A549 (cell line): Measurements from ENCODE around the gene AGBL4. TPM values are rescaled to one million over a fixed set of nuclear protein-coding genes. Genes with fewer than 3 reads are reported as not detected.

Source experiments
- ATAC-seq, 2 experiments: fragments of 200-7000 bp in 1 of 2; fragments of >200 bp in 1 of 2; cut with Nextera tagmentation in 1 of 2; cut with Tn5 transposase in 1 of 2; 3 replicates each; pipeline versions ENCODE4 v1.8.0 to v1.9.1; 2018 to 2020; ENCODE audit warnings: mild to moderate bottlenecking in 1 of 2, moderate library complexity in 1 of 2
- CTCF ChIA-PET: fragments of 300-600 bp; sonication (Branson Sonifier 250); formaldehyde crosslinking; extraction: SDS; loops from one replicate; lab custom pipeline; 2021; ENCODE audit warnings: antibody characterized with exemption, inconsistent platforms; lab: Yijun Ruan, JAX
- POLR2A ChIA-PET: fragments of 350-600 bp; formaldehyde crosslinking; extraction: SDS; loops from one replicate; lab custom pipeline; 2021; ENCODE audit warnings: antibody characterized with exemption, inconsistent platforms; lab: Yijun Ruan, JAX
- DNase-seq, 2 experiments: peaks; one replicate each; pipeline versions ENCODE4 v3.0.0 to v3.0.0-alpha.2; 2011 to 2016; ENCODE audit warnings: low read depth in 1 of 2, low spot score in 1 of 2
- FAIRE-seq: peaks from 2 replicates; lab custom pipeline; 2011; peaks lifted over from hg19 to GRCh38; lab: Jason Lieb, UNC
- H3K27ac ChIP-seq, 2 experiments: fragments of >200 bp; sonication (Bioruptor Twin); formaldehyde crosslinking; 3 replicates each; pipeline ENCODE4 v1.5.1; 2016 to 2017
- H3K4me1 ChIP-seq: fragments of >200 bp; sonication (Bioruptor Twin); formaldehyde crosslinking; 3 replicates; pipeline ENCODE4 v1.6.1; 2016
- H3K4me2 ChIP-seq: fragments of >200 bp; sonication (Bioruptor Twin); formaldehyde crosslinking; 3 replicates; pipeline ENCODE4 v1.6.1; 2016
- H3K4me3 ChIP-seq: fragments of >200 bp; sonication (Bioruptor Twin); formaldehyde crosslinking; 3 replicates; pipeline ENCODE4 v1.5.1; 2016
- H3K9me3 ChIP-seq: fragments of >200 bp; sonication (Bioruptor Twin); formaldehyde crosslinking; 3 replicates; pipeline ENCODE4 v1.6.1; 2016
- BHLHE40 ChIP-seq: IDR thresholded peaks from 2 replicates; pipeline ENCODE4 v1.6.1; 2012; ENCODE audit warnings: low read depth, low read length, inconsistent platforms
- CHD2 ChIP-seq: fragments of 150-350 bp; IDR thresholded peaks from 2 replicates; pipeline ENCODE4 v1.6.1; 2014; ENCODE audit warnings: low read length; ENCODE audit not compliant: partially characterized antibody
- EHF ChIP-seq: fragments of 250-450 bp; sonication (Bioruptor Pico); IDR thresholded peaks from 2 replicates; pipeline ENCODE4 v1.5.0; 2020; ENCODE audit warnings: mild to moderate bottlenecking
- EHMT2 ChIP-seq: fragments of 200-600 bp; sonication (generic); IDR thresholded peaks from 2 replicates; pipeline ENCODE4 v1.6.1; 2016; ENCODE audit warnings: antibody characterized with exemption, low read depth, mild to moderate bottlenecking, moderate library complexity
- EP300 ChIP-seq, 2 experiments: fragments of >200 bp; sonication (Bioruptor Twin); formaldehyde crosslinking; IDR thresholded peaks; 2 replicates in 1 of 2; 3 replicates in 1 of 2; pipeline ENCODE4 v1.6.1; 2016 to 2017
- ESRRA ChIP-seq: fragments of 150-350 bp; IDR thresholded peaks from 2 replicates; pipeline ENCODE4 v1.6.1; 2014; ENCODE audit warnings: mild to moderate bottlenecking, low read length, borderline replicate concordance
- FOSL2 ChIP-seq, 2 experiments: fragments of 450-650 bp in 1 of 2; fragments of >200 bp in 1 of 2; sonication (Bioruptor Twin) in 1 of 2; formaldehyde crosslinking; IDR thresholded peaks; 2 replicates each; pipeline versions ENCODE4 v1.5.0 to v1.6.1; 2016 to 2020; ENCODE audit warnings: mild to moderate bottlenecking in 1 of 2, moderate library complexity in 1 of 2
- HEYL ChIP-seq: fragments of 250-450 bp; sonication (Bioruptor Pico); IDR thresholded peaks from 2 replicates; pipeline ENCODE4 v1.8.0; 2021; ENCODE audit warnings: mild to moderate bottlenecking, moderate library complexity
- HOXA7 ChIP-seq: fragments of 250-450 bp; sonication (Bioruptor Pico); IDR thresholded peaks from 2 replicates; pipeline ENCODE4 v1.5.0; 2020; ENCODE audit warnings: mild to moderate bottlenecking, moderate library complexity
- HOXB5 ChIP-seq: fragments of 250-450 bp; sonication (Bioruptor Pico); IDR thresholded peaks from 2 replicates; pipeline ENCODE4 v1.5.0; 2020; ENCODE audit warnings: mild to moderate bottlenecking, moderate library complexity
- JUN ChIP-seq, 2 experiments: fragments of >200 bp; sonication (Bioruptor Twin); formaldehyde crosslinking; IDR thresholded peaks; 2 replicates in 1 of 2; 3 replicates in 1 of 2; pipeline ENCODE4 v1.6.1; 2016 to 2017
- JUNB ChIP-seq: fragments of >200 bp; sonication (Bioruptor Twin); formaldehyde crosslinking; IDR thresholded peaks from 2 replicates; pipeline ENCODE4 v1.6.1; 2016
- MAFK ChIP-seq: fragments of 450-650 bp; IDR thresholded peaks from 2 replicates; pipeline ENCODE4 v1.6.1; 2014; ENCODE audit not compliant: partially characterized antibody
- NPAS2 ChIP-seq: fragments of 250-450 bp; sonication (Bioruptor Pico); IDR thresholded peaks from 2 replicates; pipeline ENCODE4 v1.8.0; 2022; ENCODE audit warnings: mild to moderate bottlenecking, moderate library complexity, borderline replicate concordance
- RAD21 ChIP-seq, 2 experiments: fragments of >200 bp in 1 of 2; sonication (Bioruptor Twin) in 1 of 2; formaldehyde crosslinking in 1 of 2; IDR thresholded peaks in 1 of 2; conservative IDR thresholded peaks in 1 of 2; 2 replicates in 1 of 2; 3 replicates in 1 of 2; pipeline ENCODE4 v1.6.1; 2012 to 2018; ENCODE audit warnings: inconsistent platforms in 1 of 2
- RARB ChIP-seq: fragments of 250-450 bp; sonication (Bioruptor Pico); IDR thresholded peaks from 2 replicates; pipeline ENCODE4 v1.8.0; 2021; ENCODE audit warnings: mild to moderate bottlenecking, moderate library complexity
- RFX5 ChIP-seq: fragments of 450-650 bp; IDR thresholded peaks from 2 replicates; pipeline ENCODE4 v1.7.1; 2014; ENCODE audit warnings: antibody characterized with exemption, mild to moderate bottlenecking, moderate library complexity
- RNF2 ChIP-seq: fragments of 200-600 bp; sonication (generic); IDR thresholded peaks from 2 replicates; pipeline ENCODE4 v1.6.1; 2016; ENCODE audit warnings: low read depth, mild to moderate bottlenecking, antibody characterized with exemption, moderate library complexity, borderline replicate concordance
- SMC3 ChIP-seq: fragments of >200 bp; sonication (Bioruptor Twin); formaldehyde crosslinking; IDR thresholded peaks from 3 replicates; pipeline ENCODE4 v1.6.1; 2018; ENCODE audit warnings: inconsistent platforms
- TP53 ChIP-seq: fragments of 250-450 bp; sonication (Bioruptor Pico); IDR thresholded peaks from 2 replicates; pipeline ENCODE4 v1.5.0; 2021; ENCODE audit warnings: mild to moderate bottlenecking, moderate library complexity
- ZNF302 ChIP-seq: fragments of 250-450 bp; sonication (Bioruptor Pico); IDR thresholded peaks from 2 replicates; pipeline ENCODE4 v1.9.0; 2021; ENCODE audit warnings: inconsistent platforms, mild to moderate bottlenecking, moderate library complexity
- ZSCAN20 ChIP-seq: fragments of 250-450 bp; sonication (Bioruptor Pico); IDR thresholded peaks from 2 replicates; pipeline ENCODE4 v1.8.0; 2022; ENCODE audit warnings: mild to moderate bottlenecking, moderate library complexity
- WGBS: methylation state at CpG from one replicate; pipeline ENCODE4 v1.1.6; 2017; ENCODE audit errors: missing lambda C conversion rate; 5-methylcytosine and 5-hydroxymethylcytosine counted together
- polyA plus RNA-seq, 4 experiments: library from polyadenylated mRNA; depleted of rRNA in 3 of 4; stranded (reverse); fragments of >200 nt; fragmentation: RNase III in 1 of 4; extraction: RNeasy Plus Mini Kit Qiagen cat#74134 plus additional on column Dnase treatment in 1 of 4; gene quantifications; 2 replicates in 3 of 4; 3 replicates in 1 of 4; pipeline ENCODE4 v1.2.3, GENCODE V29; 2011 to 2017
- TF ChIP-seq, protein P1 (sequence below): IDR thresholded peaks from 2 replicates; pipeline ENCODE4 v1.6.1; 2012
- TF ChIP-seq, protein P2 (sequence below): fragments of 200-600 bp; sonication (generic); IDR thresholded peaks from 2 replicates; pipeline ENCODE4 v1.6.1; 2016; ENCODE audit warnings: antibody characterized with exemption, mild to moderate bottlenecking, moderate library complexity
- TF ChIP-seq, protein P3 (sequence below): fragments of >200 bp; sonication (Bioruptor Twin); formaldehyde crosslinking; IDR thresholded peaks from 3 replicates; pipeline ENCODE4 v1.5.1; 2016
- TF ChIP-seq, protein P4 (sequence below): fragments of 150-350 bp; IDR thresholded peaks from 2 replicates; pipeline ENCODE4 v1.6.1; 2014; ENCODE audit warnings: low read depth, mild to moderate bottlenecking, low read length

The AGBL4 gene
- polyA plus RNA-seq, 2 of the 4 experiments (the other 2 are of a cell fraction), result not detected

DNA sequence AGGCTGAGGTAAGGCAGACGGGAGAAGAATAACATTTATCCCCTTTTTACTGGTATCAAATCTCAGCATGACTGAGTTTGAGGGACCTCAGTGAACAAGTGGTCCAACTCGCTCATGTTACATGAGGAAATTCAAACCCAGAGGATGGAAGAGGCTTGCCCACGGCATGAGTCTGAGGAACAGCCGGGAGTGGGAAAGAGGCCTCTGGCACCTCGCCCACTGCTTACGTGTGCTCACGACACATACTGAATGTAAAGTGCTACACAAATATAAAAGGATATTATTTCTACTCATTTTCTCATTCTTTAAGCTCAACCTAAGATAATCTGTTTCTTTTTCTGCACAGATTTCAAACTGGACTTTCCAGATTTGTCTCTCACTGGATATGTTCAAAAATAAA lies 1261.8 kb downstream of the AGBL4 start:
- H3K9me3 ChIP-seq, result no peaks in the 10 kb centered on the region
- no peak for DNase-seq
- ATAC-seq, result no peak
- H3K27ac ChIP-seq, result no peak overlapping the region
- ChIA-PET POLR2A (no interaction called here), CTCF (no interaction called here)
- 50% methylated on average over 7 of the region's 7 CpGs for WGBS
- H3K4me1 ChIP-seq, result no peaks in the 10 kb centered on the region
- TF ChIP-seq ZSCAN20 (CRISPR knock-in tag) (no peak), EHMT2 (no peak), ZNF302 (no peak), RFX5 (no peak), JUNB (no peak), RARB (CRISPR knock-in tag) (no peak), JUN (IDR thresholded peaks at IDR 0.05) (no peak)
- TF ChIP-seq, protein P1, sequence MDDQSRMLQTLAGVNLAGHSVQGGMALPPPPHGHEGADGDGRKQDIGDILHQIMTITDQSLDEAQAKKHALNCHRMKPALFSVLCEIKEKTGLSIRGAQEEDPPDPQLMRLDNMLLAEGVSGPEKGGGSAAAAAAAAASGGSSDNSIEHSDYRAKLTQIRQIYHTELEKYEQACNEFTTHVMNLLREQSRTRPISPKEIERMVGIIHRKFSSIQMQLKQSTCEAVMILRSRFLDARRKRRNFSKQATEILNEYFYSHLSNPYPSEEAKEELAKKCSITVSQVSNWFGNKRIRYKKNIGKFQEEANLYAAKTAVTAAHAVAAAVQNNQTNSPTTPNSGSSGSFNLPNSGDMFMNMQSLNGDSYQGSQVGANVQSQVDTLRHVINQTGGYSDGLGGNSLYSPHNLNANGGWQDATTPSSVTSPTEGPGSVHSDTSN, result no peak
- TF ChIP-seq, protein P2, sequence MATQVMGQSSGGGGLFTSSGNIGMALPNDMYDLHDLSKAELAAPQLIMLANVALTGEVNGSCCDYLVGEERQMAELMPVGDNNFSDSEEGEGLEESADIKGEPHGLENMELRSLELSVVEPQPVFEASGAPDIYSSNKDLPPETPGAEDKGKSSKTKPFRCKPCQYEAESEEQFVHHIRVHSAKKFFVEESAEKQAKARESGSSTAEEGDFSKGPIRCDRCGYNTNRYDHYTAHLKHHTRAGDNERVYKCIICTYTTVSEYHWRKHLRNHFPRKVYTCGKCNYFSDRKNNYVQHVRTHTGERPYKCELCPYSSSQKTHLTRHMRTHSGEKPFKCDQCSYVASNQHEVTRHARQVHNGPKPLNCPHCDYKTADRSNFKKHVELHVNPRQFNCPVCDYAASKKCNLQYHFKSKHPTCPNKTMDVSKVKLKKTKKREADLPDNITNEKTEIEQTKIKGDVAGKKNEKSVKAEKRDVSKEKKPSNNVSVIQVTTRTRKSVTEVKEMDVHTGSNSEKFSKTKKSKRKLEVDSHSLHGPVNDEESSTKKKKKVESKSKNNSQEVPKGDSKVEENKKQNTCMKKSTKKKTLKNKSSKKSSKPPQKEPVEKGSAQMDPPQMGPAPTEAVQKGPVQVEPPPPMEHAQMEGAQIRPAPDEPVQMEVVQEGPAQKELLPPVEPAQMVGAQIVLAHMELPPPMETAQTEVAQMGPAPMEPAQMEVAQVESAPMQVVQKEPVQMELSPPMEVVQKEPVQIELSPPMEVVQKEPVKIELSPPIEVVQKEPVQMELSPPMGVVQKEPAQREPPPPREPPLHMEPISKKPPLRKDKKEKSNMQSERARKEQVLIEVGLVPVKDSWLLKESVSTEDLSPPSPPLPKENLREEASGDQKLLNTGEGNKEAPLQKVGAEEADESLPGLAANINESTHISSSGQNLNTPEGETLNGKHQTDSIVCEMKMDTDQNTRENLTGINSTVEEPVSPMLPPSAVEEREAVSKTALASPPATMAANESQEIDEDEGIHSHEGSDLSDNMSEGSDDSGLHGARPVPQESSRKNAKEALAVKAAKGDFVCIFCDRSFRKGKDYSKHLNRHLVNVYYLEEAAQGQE, result no peak
- TF ChIP-seq, all 56 proteins: peak for 0
- FAIRE-seq, result no peak
- Histone ChIP-seq H3K4me3 (no peak overlapping the region), H3K4me2 (no peak overlapping the region)

DNA sequence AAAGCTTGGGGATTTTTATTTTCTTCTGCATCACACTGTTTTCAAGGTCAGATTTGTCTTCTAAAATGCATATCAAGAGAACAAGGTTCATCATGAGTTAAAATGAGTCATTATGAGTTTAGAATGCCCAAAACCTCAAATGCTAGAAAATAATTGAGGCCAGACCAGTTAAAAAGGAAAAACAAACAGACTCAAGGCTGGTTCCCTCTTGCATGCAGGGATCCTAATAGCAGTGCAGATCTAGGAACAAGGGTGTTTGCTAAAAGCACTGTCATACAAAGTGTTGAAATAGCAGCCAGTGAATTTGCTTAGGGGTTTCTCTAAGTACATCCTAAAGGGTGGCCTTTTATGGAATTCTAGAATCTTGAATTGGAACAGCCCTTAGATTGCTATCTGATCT lies 1262.3 kb downstream of the AGBL4 start:
- ChIA-PET CTCF (no interaction called here), POLR2A (no interaction called here)
- Histone ChIP-seq H3K4me2 (no peak overlapping the region), H3K9me3 (no peaks in the 10 kb centered on the region), H3K4me3 (no peak overlapping the region), H3K4me1 (no peaks in the 10 kb centered on the region), H3K27ac (no peak overlapping the region)
- no peak for TF ChIP-seq EHF
- TF ChIP-seq HOXA7, result no peak
- TF ChIP-seq RNF2, result no peak
- TF ChIP-seq MAFK, result no peak
- TF ChIP-seq HEYL (CRISPR knock-in tag), result no peak
- no peak for TF ChIP-seq RAD21 (conservative IDR thresholded peaks at IDR 0.05 in 1 of 2, IDR thresholded peaks at IDR 0.05 in 1 of 2)
- no peak for TF ChIP-seq SMC3
- TF ChIP-seq, protein P3, sequence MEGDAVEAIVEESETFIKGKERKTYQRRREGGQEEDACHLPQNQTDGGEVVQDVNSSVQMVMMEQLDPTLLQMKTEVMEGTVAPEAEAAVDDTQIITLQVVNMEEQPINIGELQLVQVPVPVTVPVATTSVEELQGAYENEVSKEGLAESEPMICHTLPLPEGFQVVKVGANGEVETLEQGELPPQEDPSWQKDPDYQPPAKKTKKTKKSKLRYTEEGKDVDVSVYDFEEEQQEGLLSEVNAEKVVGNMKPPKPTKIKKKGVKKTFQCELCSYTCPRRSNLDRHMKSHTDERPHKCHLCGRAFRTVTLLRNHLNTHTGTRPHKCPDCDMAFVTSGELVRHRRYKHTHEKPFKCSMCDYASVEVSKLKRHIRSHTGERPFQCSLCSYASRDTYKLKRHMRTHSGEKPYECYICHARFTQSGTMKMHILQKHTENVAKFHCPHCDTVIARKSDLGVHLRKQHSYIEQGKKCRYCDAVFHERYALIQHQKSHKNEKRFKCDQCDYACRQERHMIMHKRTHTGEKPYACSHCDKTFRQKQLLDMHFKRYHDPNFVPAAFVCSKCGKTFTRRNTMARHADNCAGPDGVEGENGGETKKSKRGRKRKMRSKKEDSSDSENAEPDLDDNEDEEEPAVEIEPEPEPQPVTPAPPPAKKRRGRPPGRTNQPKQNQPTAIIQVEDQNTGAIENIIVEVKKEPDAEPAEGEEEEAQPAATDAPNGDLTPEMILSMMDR, result no peak
- TF ChIP-seq EP300 (IDR thresholded peaks at IDR 0.05), result no peak
- TF ChIP-seq, protein P4, sequence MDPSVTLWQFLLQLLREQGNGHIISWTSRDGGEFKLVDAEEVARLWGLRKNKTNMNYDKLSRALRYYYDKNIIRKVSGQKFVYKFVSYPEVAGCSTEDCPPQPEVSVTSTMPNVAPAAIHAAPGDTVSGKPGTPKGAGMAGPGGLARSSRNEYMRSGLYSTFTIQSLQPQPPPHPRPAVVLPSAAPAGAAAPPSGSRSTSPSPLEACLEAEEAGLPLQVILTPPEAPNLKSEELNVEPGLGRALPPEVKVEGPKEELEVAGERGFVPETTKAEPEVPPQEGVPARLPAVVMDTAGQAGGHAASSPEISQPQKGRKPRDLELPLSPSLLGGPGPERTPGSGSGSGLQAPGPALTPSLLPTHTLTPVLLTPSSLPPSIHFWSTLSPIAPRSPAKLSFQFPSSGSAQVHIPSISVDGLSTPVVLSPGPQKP, result no peak
- TF ChIP-seq TP53 (CRISPR knock-in tag), result no peak
- no peak for TF ChIP-seq NPAS2 (CRISPR knock-in tag)
- TF ChIP-seq FOSL2 (IDR thresholded peaks at IDR 0.05), result no peak
- no peak for TF ChIP-seq FOSL2 (CRISPR knock-in tag; IDR thresholded peaks at IDR 0.05)
- TF ChIP-seq RARB (CRISPR knock-in tag), result no peak
- TF ChIP-seq BHLHE40, result no peak
- TF ChIP-seq HOXB5, result no peak
- TF ChIP-seq ZNF302, result no peak
- TF ChIP-seq CHD2, result no peak
- TF ChIP-seq ESRRA, result no peak
- TF ChIP-seq, protein P2, result no peak
- ATAC-seq (no peak), FAIRE-seq (no peak), DNase-seq (no peak)
